ENCODE data around the gene NUDT14. TPM values are rescaled to one million over a fixed set of nuclear protein-coding genes. Genes with fewer than 3 reads are reported as not detected.

The NUDT14 gene
- total and polyA plus RNA-seq, 2 of the 4 experiments (the other 2 are of a cell fraction) = 5.6 to 9.3 TPM

GRCh38 chr14:105223260-105223659 lies 42.1 kb upstream of the NUDT14 start:
- Histone ChIP-seq H2BK20ac (ENCODE audit: low read depth, low read length) (no peak overlapping the region), H4K20me1 (ENCODE audit: insufficient read depth, low read length) (no peaks in the 10 kb centered on the region; the same call in 1 of the 2 replicates), H3K4ac (ENCODE audit: low read depth, low read length) (no peak overlapping the region), H3K27me3 (ENCODE audit: control insufficient read depth, insufficient read depth, low read length) (no peaks in the 10 kb centered on the region), H2BK5ac (ENCODE audit: low read depth, low read length, poor library complexity, severe bottlenecking) (no peak overlapping the region), H3K4me1 (ENCODE audit: control insufficient read depth, insufficient read depth, low read length) (peaks cover 2% of the 10 kb centered on the region; the same call in 1 of the 2 replicates), H2BK120ac (ENCODE audit: low read depth, low read length) (no peak overlapping the region), H3K79me1 (ENCODE audit: low read depth in 1 of 2, low read length in 2 of 2) (peaks cover 3 to 9% of the 10 kb centered on the region in 2 experiments), H3K18ac (ENCODE audit: low read depth, low read length) (no peak overlapping the region), H4K91ac (ENCODE audit: insufficient read depth, low read depth, low read length) (no peak overlapping the region), H2AFZ (replicated peaks; ENCODE audit: low read length, poor library complexity) (no peak overlapping the region), H3K9me3 (ENCODE audit: control insufficient read depth, insufficient read depth, low read length) (no peaks in the 10 kb centered on the region), H3K9me1 (ENCODE audit: insufficient read depth, low read length) (peaks cover 3% of the 10 kb centered on the region; the same call in 1 of the 2 replicates), H3K14ac (replicated peaks; ENCODE audit: low read depth, low read length) (no peak overlapping the region), H4K5ac (ENCODE audit: low read depth, low read length) (no peak overlapping the region), H3K56ac (ENCODE audit: extremely low read depth, insufficient read depth, low read length) (no peak overlapping the region), H3K4me3 (ENCODE audit: insufficient read depth, low read depth, low read length) (no peak overlapping the region), H3K4me2 (ENCODE audit: low read depth, low read length) (no peak overlapping the region), H2AK5ac (ENCODE audit: low read depth, low read length) (no peak overlapping the region), H3K23ac (ENCODE audit: low read depth, low read length) (no peak overlapping the region), H4K8ac (ENCODE audit: low read depth in 2 of 2, low read length in 2 of 2) (no peak overlapping the region), H3K9ac (ENCODE audit: low read depth, low read length) (no peak overlapping the region), H3K27ac (ENCODE audit: insufficient read depth, low read length) (no peak overlapping the region), H2AK9ac (replicated peaks; ENCODE audit: low read depth, low read length, poor library complexity) (no peak overlapping the region), H3K36me3 (ENCODE audit: control insufficient read depth, insufficient read depth, low read length) (peaks cover 44% of the 10 kb centered on the region), H2BK15ac (ENCODE audit: low read depth, low read length) (no peak overlapping the region)
- dilution Hi-C loops (cut with HindIII; ENCODE audit: low sequenced_read_pairs, unreplicated experiment) (no loop called here), in situ Hi-C loops (cut with MboI; ENCODE audit: low sequenced_read_pairs) (no loop called here), intact Hi-C loops (cut with micrococcal nuclease) (no loop called here)
- DNase-seq (no peak), ATAC-seq (ENCODE audit: low read depth) (no peak)
- BruUV-seq (replicated peaks) = no TSS peak
- ChIA-PET POLR2A (ENCODE audit: unreplicated experiment) (no interaction called here), CTCF (interaction anchor here (0.9 kb wide), 1 partner anchor 37 kb away, joined by 3 read pairs; no protein-coding TSS in a partner anchor)
- TF ChIP-seq FOS (IDR thresholded peaks at IDR 0.05; ENCODE audit: low read depth, low read length) (no peak), MAFK (IDR thresholded peaks at IDR 0.05; ENCODE audit: low read depth, low read length) (no peak)
- 94% methylated on average over 9 of the region's 16 CpGs; no CpG with 5 or more reads in 1 of the 2 experiments for WGBS, 2 experiments (ENCODE audit: extremely low coverage in 2 of 2, insufficient read length in 1 of 2)
